T-cell (primary cell): ENCODE measurements around the gene COQ7. TPM values are rescaled to one million over a fixed set of nuclear protein-coding genes. Genes with fewer than 3 reads are reported as not detected.

Experiments used
- ATAC-seq, 4 experiments: fragments of 200-7000 bp in 3 of 4; fragments of 150-1000 bp in 1 of 4; cut with Tn5 transposase; replicated peaks in 1 of 4; 1 replicate in 3 of 4; 2 replicates in 1 of 4; pipeline ENCODE4 v1.10.0; 2021; ENCODE audit warnings: moderate library complexity in 3 of 4, mild to moderate bottlenecking in 2 of 4, moderate number of reproducible peaks in 1 of 4
- CTCF ChIA-PET, 2 donors: fragments of 300-600 bp; sonication (Branson Sonifier 250); formaldehyde crosslinking; loops; one replicate each; lab custom pipeline; 2022; ENCODE audit warnings: antibody characterized with exemption in 2 of 2; lab: Charles Lee
- POLR2A ChIA-PET, 2 donors: fragments of 300-600 bp; sonication (Branson Sonifier 250); formaldehyde crosslinking; loops; one replicate each; lab custom pipeline; 2022; ENCODE audit warnings: antibody characterized with exemption in 2 of 2; lab: Charles Lee
- DNase-seq, 35 experiments: peaks; one replicate each; pipeline versions ENCODE4 v3.0.0 to v3.0.0-alpha.2; 2013 to 2023
- H3K27ac ChIP-seq: one replicate; pipeline ENCODE4 v1.5.1; 2013; ENCODE audit warnings: low read length
- H3K27me3 ChIP-seq, 2 experiments: replicated peaks in 1 of 2; 1 replicate in 1 of 2; 2 replicates in 1 of 2; pipeline versions ENCODE4 v1.6.1 to v1.7.0; 2013; ENCODE audit warnings: low read length in 1 of 2, mixed read lengths in 1 of 2; ENCODE audit not compliant: control insufficient read depth in 2 of 2, insufficient read depth in 2 of 2; ENCODE audit errors: extremely low read depth in 1 of 2
- H3K36me3 ChIP-seq, 2 donors: 1 replicate in 1 of 2; 2 replicates in 1 of 2; pipeline versions ENCODE4 v1.6.1 to v1.7.0; 2013; ENCODE audit warnings: low read length in 1 of 2; ENCODE audit not compliant: control insufficient read depth in 2 of 2, insufficient read depth in 1 of 2; ENCODE audit errors: extremely low read depth in 1 of 2
- H3K4me1 ChIP-seq, 2 experiments: 1 replicate in 1 of 2; 2 replicates in 1 of 2; pipeline versions ENCODE4 v1.6.1 to v1.7.0; 2013; ENCODE audit warnings: low read length in 2 of 2, mixed read lengths in 1 of 2; ENCODE audit not compliant: insufficient read depth in 2 of 2, control insufficient read depth in 1 of 2; ENCODE audit errors: extremely low read depth in 1 of 2
- H3K4me3 ChIP-seq, 2 donors: 1 replicate in 1 of 2; 2 replicates in 1 of 2; pipeline versions ENCODE4 v1.5.1 to v1.7.0; 2013; ENCODE audit warnings: mild to moderate bottlenecking in 2 of 2, low read length in 1 of 2, moderate library complexity in 1 of 2; ENCODE audit not compliant: control insufficient read depth in 1 of 2; ENCODE audit errors: extremely low read depth in 1 of 2
- H3K9me3 ChIP-seq: 2 replicates; pipeline ENCODE4 v1.7.0; 2013
- H3K27ac Mint-ChIP-seq, 2 donors: one replicate each; pipeline ENCODE4 v1.8.0; 2020 to 2021; ENCODE audit warnings: mild to moderate bottlenecking in 2 of 2, mixed read lengths in 2 of 2
- H3K27me3 Mint-ChIP-seq, 2 donors: one replicate each; pipeline ENCODE4 v1.8.0; 2021 to 2022; ENCODE audit warnings: mixed read lengths in 2 of 2
- H3K36me3 Mint-ChIP-seq: one replicate; pipeline ENCODE4 v1.8.0; 2021; ENCODE audit warnings: mixed read lengths
- H3K4me1 Mint-ChIP-seq, 3 donors: one replicate each; pipeline ENCODE4 v1.8.0; 2020 to 2022; ENCODE audit warnings: mixed read lengths in 3 of 3, mild to moderate bottlenecking in 1 of 3
- H3K4me3 Mint-ChIP-seq, 3 donors: one replicate each; pipeline ENCODE4 v1.8.0; 2020 to 2022; ENCODE audit warnings: mild to moderate bottlenecking in 3 of 3, mixed read lengths in 3 of 3, moderate library complexity in 3 of 3
- H3K9me3 Mint-ChIP-seq, 3 donors: one replicate each; pipeline ENCODE4 v1.8.0; 2020 to 2022; ENCODE audit warnings: mixed read lengths in 3 of 3
- WGBS: methylation state at CpG from one replicate; pipeline ENCODE4 v1.1.5; 2013; ENCODE audit warnings: missing lambda C conversion rate; ENCODE audit not compliant: insufficient coverage; 5-methylcytosine and 5-hydroxymethylcytosine counted together
- total RNA-seq, 35 experiments: library from RNA in 6 of 35; stranded (reverse) in 6 of 35; fragments of 120-200 nt in 1 of 35; gene quantifications; one replicate each; pipeline versions ENCODE4 v1.2.1 to v1.2.4 and lab custom pipeline; 2013 to 2026

The COQ7 gene
- total RNA-seq, 5 donors from 2014 or later (not counting 1 experiment from before 2014, with no cell fraction given), result 11.1 to 15.4 (median 14.9) TPM

DNA sequence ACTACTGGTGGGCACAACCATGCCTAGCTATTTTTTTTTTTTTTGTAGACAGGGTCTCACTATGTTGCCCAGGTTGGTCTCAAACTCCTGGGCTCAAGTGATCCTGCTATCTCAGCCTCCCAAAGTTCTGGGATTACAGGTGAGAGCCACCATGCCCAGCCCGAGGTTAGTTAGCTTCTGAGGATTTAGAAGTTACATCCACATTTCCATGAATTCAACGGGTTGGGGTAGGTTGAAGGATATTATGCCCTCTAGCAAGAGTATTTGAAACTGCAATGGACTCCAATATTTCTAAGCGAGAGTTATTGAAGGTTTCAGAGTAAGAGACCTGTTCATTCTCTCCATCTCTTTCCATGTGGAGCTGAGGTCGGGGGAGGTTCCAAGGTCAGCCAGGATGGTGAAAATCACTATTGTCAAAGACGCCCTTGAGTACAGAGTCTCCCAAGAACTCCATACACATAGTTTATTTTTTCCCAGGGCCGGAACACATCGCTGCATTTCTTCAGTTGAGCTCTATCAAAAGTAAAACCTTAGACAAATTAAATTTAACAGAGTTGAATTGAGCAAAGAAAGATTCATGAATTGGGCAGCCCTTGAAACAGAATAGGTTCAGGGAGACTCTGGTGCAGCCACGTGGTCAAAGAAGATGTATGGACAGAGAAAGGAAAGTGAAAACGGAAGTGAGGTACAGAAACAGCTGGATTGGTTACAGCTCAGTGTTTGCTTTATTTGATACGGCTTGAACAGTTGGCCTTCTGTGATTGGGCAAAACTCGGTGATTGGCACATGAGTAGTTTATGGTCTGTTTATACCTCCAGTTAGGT, 27.3 kb downstream of the COQ7 start:
- CTCF ChIA-PET, result interaction anchor here (0.5 to 0.6 kb wide), 2 partner anchors 9 to 815 kb away, joined by 3 to 4 read pairs; no protein-coding TSS in a partner anchor

DNA sequence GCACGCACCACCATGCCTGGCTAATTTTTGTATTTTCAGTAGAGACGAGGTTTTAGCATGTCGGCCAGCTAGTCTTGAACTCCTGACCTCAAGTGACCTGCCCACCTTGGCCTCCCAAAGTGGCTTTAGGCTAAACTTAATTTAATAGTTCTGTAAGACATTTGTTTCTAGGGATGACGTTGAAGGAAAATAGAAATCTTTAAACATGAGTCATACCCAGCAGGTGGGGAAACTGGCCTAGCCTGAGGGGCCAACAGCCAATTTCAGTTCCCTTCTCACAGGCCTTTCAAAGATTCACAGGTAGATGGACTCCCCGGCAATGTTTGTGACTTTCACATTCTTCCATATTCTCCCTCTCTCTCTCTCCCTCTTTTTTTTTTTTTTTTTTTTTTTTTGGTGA, 28.2 kb downstream of the COQ7 start:
- WGBS, result 91% methylated on average over 4 of the region's 5 CpGs
- POLR2A ChIA-PET, result interaction anchor here in 1 of 2 donors (0.6 kb wide), 1 partner anchor 444 kb away, joined by 4 read pairs; no protein-coding TSS in a partner anchor
- H3K27ac Mint-ChIP-seq, result no peak overlapping the region

More for the DNA sequence above, 27.3 kb downstream of the COQ7 start:
- Mint-ChIP-seq H3K4me1 (peaks cover 0 to 4% (median 3%) of the 10 kb centered on the region in 3 donors), H3K4me3 (no peak overlapping the region), H3K36me3 (peaks cover 3% of the 10 kb centered on the region), H3K27ac (no peak overlapping the region), H3K9me3 (peaks cover 0 to 14% (median 4%) of the 10 kb centered on the region in 3 donors), H3K27me3 (peaks cover 10 to 14% of the 10 kb centered on the region in 2 donors)
- no peaks in the 10 kb centered on the region for H3K9me3 ChIP-seq
- H3K4me3 ChIP-seq, result no peak overlapping the region
- no peaks in the 10 kb centered on the region for H3K36me3 ChIP-seq
- DNase-seq (no peak), ATAC-seq (no peak)
- peaks cover 0 to 7% of the 10 kb centered on the region in 2 experiments for H3K27me3 ChIP-seq
- H3K4me1 ChIP-seq, result no peaks in the 10 kb centered on the region
- H3K27ac ChIP-seq, result no peak overlapping the region
- POLR2A ChIA-PET, result interaction anchor here in 1 of 2 donors (0.6 kb wide), 1 partner anchor 445 kb away, joined by 4 read pairs; no protein-coding TSS in a partner anchor
- WGBS, result 35% methylated on average over 2 of the region's 11 CpGs

DNA sequence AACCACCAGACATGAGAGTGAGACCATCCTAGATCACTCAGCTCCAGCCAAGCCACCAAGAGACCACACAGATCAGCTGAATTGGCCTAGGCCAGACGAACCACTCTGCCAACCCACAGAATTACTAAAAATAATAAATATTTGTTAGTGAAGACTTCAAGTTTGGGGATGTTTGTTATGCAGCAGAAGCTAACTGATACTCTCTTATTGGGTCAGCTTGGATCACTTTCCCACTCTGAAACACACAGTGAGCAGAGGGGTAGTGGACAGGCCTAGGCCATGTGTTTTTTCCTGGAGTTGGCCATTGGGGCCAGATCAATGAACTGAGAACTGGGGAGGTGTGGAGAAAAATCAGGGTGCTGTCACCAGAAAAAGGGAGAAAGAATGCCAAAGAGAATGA, 30.8 kb downstream of the COQ7 start:
- DNase-seq (no peak), ATAC-seq (no peak)
- WGBS, result no CpG with 5 or more reads among the region's 1 CpG
- CTCF ChIA-PET, result no interaction called here
- peaks cover 9 to 10% of the 10 kb centered on the region in 2 donors for H3K27me3 Mint-ChIP-seq
- peaks cover 0 to 9% of the 10 kb centered on the region in 2 experiments for H3K27me3 ChIP-seq
- H3K4me1 ChIP-seq, result no peaks in the 10 kb centered on the region
- no peak overlapping the region for H3K4me3 Mint-ChIP-seq
- H3K36me3 ChIP-seq, result no peaks in the 10 kb centered on the region
- peaks cover 3% of the 10 kb centered on the region for H3K36me3 Mint-ChIP-seq
- peaks cover 0 to 4% (median 3%) of the 10 kb centered on the region in 3 donors for H3K4me1 Mint-ChIP-seq
- H3K4me3 ChIP-seq, result no peak overlapping the region
- POLR2A ChIA-PET, result no interaction called here
- H3K9me3 Mint-ChIP-seq, result peaks cover 0 to 19% (median 4%) of the 10 kb centered on the region in 3 donors
- no peak overlapping the region for H3K27ac ChIP-seq
- H3K27ac Mint-ChIP-seq, result no peak overlapping the region
- H3K9me3 ChIP-seq, result no peaks in the 10 kb centered on the region

More for the DNA sequence above, 28.2 kb downstream of the COQ7 start:
- Histone ChIP-seq H3K4me3 (no peak overlapping the region), H3K27me3 (peaks cover 0 to 9% of the 10 kb centered on the region in 2 experiments), H3K36me3 (no peaks in the 10 kb centered on the region), H3K4me1 (no peaks in the 10 kb centered on the region), H3K27ac (no peak overlapping the region), H3K9me3 (no peaks in the 10 kb centered on the region)
- DNase-seq, result no peak
- peaks cover 10 to 14% of the 10 kb centered on the region in 2 donors for H3K27me3 Mint-ChIP-seq
- H3K4me1 Mint-ChIP-seq, result peaks cover 0 to 4% (median 3%) of the 10 kb centered on the region in 3 donors
- CTCF ChIA-PET, result interaction anchor here in 1 of 2 donors (0.6 kb wide), 1 partner anchor 10 kb away, joined by 4 read pairs; no protein-coding TSS in a partner anchor
- ATAC-seq, result no peak
- H3K36me3 Mint-ChIP-seq, result peaks cover 3% of the 10 kb centered on the region
- H3K4me3 Mint-ChIP-seq, result no peak overlapping the region
- peaks cover 0 to 20% (median 4%) of the 10 kb centered on the region in 3 donors for H3K9me3 Mint-ChIP-seq

DNA sequence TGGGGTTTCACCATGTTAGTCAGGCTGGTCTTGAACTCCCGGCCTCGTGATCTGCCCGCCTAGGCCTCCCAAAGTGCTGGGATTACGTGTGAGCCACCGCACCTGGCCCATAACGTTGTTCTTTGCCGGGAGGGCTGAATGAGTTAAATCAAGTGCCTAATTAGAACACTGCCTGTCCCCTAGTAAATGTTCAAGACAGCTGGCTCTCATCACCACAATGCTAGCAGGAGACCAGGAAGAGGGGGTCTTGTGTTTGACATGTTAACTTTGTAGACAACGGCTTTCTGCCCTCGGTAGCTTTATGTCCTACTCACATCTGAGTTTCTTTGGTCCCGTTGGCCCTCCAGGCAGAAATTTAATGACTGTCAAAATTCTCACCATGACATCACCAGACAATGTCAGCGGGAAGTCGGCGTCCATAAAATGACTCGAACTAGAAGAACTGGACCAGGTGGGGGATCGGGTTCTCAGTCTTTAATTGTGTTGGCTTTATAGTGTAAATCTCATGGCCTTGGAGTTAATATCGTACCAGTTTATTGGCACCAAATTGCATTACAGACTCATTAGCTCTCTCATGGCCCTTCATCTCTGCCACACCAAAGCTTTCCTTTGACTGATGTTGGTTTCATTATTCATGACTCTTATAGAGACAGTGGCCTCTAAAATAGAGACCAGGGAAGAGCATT, 34.9 kb downstream of the COQ7 start:
- no peak overlapping the region for H3K4me3 ChIP-seq
- 86% methylated on average over 5 of the region's 16 CpGs for WGBS
- no peak for DNase-seq
- peaks cover 0 to 9% of the 10 kb centered on the region in 2 experiments for H3K27me3 ChIP-seq
- H3K4me1 ChIP-seq, result no peaks in the 10 kb centered on the region
- no peaks in the 10 kb centered on the region for H3K36me3 ChIP-seq
- POLR2A ChIA-PET, result no interaction called here
- H3K4me3 Mint-ChIP-seq, result no peak overlapping the region
- no peaks in the 10 kb centered on the region for H3K9me3 ChIP-seq
- CTCF ChIA-PET, result no interaction called here
- ATAC-seq, result no peak
- H3K36me3 Mint-ChIP-seq, result peaks cover 3% of the 10 kb centered on the region
- no peak overlapping the region for H3K27ac ChIP-seq
- H3K27me3 Mint-ChIP-seq, result peaks cover 7 to 9% of the 10 kb centered on the region in 2 donors
- H3K27ac Mint-ChIP-seq, result no peak overlapping the region
- H3K9me3 Mint-ChIP-seq, result peaks cover 0 to 19% (median 4%) of the 10 kb centered on the region in 3 donors
- no peaks in the 10 kb centered on the region for H3K4me1 Mint-ChIP-seq

DNA sequence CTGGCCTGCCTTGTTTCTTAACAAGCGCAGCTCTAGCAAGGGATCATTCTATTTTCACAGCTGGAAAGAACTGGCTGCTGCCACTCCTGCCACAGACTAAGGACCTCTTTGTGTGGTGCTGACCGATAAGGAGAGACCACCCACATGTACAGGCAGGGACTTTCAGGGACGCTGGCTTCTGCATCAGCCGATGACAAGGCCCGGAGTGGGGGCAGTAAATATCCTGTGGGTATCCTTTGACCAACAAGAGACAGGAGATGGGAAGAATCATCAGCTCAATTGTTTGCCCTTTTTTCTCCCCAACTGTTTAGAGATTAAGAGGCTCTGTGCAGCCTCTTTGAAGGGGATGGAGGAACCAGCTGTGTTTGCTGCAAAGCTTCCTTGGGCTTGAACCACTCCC, 37.2 kb downstream of the COQ7 start:
- H3K36me3 ChIP-seq, result no peaks in the 10 kb centered on the region
- no peak overlapping the region for H3K27ac ChIP-seq
- WGBS, result 91% methylated on average over 5 of the region's 5 CpGs
- Mint-ChIP-seq H3K4me1 (no peaks in the 10 kb centered on the region), H3K27ac (no peak overlapping the region), H3K9me3 (peaks cover 0 to 8% (median 0%) of the 10 kb centered on the region in 3 donors), H3K36me3 (no peaks in the 10 kb centered on the region), H3K4me3 (no peak overlapping the region), H3K27me3 (peaks cover 2 to 14% of the 10 kb centered on the region in 2 donors)
- ChIA-PET POLR2A (no interaction called here), CTCF (no interaction called here)
- H3K9me3 ChIP-seq, result no peaks in the 10 kb centered on the region
- ATAC-seq, result no peak
- H3K4me3 ChIP-seq, result no peak overlapping the region
- peaks cover 0 to 5% of the 10 kb centered on the region in 2 experiments for H3K27me3 ChIP-seq
- DNase-seq, result no peak
- no peaks in the 10 kb centered on the region for H3K4me1 ChIP-seq

DNA sequence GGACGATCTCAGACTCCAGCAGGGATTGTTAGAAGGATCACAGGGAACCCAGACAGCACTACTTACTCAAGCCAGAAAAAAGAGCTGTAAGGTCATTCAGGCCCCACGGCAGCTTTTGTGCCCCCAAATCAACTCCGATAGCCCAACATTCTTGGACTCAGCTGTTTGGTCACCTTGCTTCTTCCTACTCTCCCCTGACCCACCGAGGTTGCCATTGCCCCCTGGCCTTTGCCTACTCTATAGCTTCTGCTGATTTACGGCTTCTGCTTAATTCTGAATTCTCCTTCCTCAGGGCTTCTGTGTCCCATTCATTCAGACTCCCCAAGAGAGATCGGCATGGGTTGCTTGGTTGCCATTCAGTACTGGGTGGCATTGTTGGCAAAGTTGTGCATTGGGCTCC, 37.7 kb downstream of the COQ7 start:
- Mint-ChIP-seq H3K4me3 (no peak overlapping the region), H3K27ac (no peak overlapping the region), H3K4me1 (no peaks in the 10 kb centered on the region), H3K27me3 (peaks cover 2 to 14% of the 10 kb centered on the region in 2 donors), H3K36me3 (no peaks in the 10 kb centered on the region), H3K9me3 (peaks cover 0 to 4% (median 0%) of the 10 kb centered on the region in 3 donors)
- ChIA-PET POLR2A (no interaction called here), CTCF (no interaction called here)
- H3K4me3 ChIP-seq, result no peak overlapping the region
- H3K36me3 ChIP-seq, result no peaks in the 10 kb centered on the region
- ATAC-seq (no peak), DNase-seq (no peak)
- H3K9me3 ChIP-seq, result no peaks in the 10 kb centered on the region
- H3K4me1 ChIP-seq, result no peaks in the 10 kb centered on the region
- 81% methylated on average over 5 of the region's 6 CpGs for WGBS
- H3K27ac ChIP-seq, result no peak overlapping the region
- H3K27me3 ChIP-seq, result peaks cover 0 to 4% of the 10 kb centered on the region in 2 experiments
